ENCODE measurements around the gene KIAA1217.

KIAA1217 gene

DNA sequence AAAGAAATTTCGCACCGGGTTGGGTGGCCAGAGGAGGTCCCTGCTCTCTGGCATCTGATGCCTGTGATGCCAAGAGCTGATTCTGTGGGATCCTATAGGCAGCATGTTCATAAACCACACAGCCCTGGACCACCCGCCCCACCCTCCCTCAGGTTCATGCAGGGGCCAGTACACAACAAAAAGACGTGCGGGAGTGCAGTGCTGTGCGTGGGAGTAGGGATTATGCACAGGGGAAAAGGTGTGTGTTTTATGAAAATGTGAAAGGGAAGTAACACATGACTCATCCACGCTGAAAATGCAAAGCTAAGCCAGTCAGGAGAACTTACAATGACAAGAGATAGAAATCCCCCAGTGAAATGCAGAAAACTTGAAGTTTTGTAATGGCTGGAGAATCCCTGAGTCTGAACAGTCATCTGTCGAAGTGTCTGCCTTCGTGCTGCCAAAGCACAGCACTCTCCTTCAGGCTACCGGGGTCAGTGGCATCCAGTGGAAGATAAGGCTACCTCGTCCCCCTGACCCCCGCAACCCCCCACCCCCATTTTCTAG lies 1.1 kb downstream of the KIAA1217 start:
- DNase-seq = no peak

DNA sequence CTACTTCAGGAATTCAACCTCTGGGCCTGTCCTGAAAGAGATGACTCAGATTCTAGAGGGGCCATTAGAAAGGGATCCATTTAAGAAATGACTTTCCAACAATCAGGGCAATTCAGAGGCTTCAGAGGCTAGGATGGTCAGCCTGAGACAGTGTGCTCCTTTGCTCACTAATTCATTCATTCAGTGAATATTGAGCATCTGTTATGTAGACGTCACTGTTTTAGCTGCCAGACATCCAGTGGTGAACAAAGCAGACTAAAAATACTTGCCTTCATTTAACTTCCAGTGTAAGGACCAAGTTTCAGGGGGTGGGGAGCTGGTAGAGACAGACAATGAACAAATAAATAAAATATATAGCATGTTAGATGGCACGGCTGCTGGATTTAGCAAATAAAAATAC lies 1.6 kb downstream of the KIAA1217 start:
- DNase-seq = no peak

DNA sequence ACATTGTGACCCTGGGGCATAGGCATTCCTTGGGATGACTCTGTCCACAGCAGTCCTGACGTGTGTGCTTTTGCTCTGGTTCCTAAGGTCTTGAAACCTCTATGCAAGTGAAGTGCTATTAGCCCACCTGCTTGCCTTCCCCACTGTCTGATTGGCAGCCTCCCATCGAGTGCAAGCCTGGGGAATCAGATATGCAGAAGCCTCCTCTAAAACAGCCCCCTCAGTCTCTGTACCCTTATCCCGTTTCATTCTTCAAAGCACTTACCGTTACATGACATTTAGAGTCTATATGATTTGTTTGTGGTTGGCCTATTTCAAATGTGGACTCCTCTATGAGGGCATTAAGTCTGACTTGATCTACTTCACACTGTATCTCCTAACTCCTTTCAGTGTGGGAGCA lies 4.3 kb downstream of the KIAA1217 start:
- peak in 1 of 3 experiments; percentile 58 for DNase-seq

DNA sequence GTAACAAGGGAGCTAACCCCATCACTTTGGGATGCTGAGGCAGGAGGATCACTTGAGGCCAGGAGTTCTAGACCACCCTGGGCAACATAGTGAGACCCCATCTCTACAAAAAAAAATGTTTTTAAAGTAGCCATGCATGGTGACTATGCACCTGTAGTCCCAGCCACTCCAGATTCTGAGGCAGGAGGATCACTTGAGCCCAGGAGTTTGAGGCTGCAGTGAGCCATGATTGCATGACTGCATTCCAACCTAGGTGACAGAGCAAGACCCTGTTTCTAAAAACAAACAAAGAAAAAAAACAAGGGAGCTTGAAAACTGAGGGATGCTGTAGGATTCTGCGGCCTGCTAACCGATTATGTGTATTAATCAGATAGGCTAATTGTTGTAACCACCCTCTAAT lies 4.9 kb downstream of the KIAA1217 start:
- no peak for DNase-seq

DNA sequence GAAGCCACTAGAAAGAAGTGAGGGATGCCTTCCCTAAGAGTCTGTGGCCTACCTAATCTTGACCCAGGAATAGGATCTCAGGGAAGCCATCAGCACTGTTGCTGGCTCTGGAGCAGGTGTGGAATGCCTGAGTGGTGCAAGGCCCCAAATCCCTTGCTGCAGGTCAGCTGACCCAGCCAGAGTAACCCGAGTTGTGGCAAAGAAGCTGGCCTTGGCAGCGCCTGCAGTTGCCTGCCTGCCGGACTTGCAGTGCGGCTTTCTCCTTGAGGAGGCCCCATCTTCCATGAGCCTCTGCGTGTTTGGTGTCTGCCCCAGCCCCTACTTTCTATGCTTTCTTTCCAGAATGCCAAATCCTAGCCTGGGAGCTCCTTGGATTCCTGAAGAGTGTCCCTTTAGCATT lies 5.8 kb downstream of the KIAA1217 start:
- DNase-seq = no peak

DNA sequence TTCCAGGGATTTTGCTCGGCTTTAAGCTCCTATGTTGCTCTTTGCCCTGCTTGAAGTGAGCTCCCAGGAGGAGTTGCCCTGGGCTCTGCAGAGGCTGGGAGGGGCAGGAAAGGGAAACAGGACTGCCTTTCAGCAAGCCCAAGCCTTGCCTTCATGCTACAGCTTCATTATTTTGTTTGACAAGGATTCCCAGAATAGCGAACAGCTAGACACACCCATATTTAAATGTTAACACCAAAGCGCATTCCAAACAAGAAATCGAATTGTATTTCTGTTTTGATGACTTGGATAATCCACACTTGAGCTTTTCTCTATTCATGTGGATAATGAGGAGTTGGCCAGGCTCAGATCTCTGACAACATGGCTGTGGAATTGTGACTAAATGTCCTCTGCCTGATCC lies 6.3 kb downstream of the KIAA1217 start:
- peak in 1 of 3 experiments; percentile 54 for DNase-seq

DNA sequence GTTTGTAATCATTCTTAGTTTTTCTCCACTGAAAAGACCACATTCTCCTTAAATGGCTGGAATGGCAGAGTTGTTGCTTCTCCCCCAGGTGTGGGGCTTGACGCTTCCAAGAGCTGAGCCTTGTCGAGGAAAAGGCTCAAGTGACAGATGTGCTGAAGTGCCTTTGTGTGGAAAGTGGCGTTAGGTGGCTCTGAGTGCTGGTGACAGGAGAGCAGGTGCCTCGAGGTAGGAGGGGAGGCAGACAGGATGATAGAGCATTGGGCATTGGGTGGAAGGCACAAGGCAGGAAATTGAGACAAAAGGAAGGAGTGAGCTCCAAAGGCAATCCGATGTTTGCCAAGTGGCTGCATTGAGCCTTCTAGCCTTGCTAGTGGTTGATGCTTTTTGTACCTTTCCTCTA lies 6.7 kb downstream of the KIAA1217 start:
- peak in 1 of 3 experiments; percentile 87 for DNase-seq

DNA sequence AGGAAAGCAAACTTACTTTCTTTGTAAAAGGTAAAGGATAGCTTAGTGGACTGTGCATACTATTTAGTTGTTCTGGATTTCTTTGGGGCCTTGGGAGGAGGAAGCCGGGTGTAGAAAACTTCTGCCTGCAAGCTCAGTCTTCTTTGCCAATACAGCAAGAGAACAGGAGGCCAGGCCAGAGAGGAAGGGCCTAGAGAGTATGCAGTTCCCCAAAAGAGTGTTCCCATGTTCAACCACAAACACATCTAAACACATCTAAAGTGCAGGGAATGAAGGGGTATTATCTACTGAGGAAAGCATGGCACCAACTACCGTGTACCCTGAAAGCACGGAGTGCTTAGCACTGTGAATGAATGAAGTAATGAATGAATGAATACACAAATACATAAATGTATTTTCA lies 11.0 kb downstream of the KIAA1217 start:
- DNase-seq = no peak

DNA sequence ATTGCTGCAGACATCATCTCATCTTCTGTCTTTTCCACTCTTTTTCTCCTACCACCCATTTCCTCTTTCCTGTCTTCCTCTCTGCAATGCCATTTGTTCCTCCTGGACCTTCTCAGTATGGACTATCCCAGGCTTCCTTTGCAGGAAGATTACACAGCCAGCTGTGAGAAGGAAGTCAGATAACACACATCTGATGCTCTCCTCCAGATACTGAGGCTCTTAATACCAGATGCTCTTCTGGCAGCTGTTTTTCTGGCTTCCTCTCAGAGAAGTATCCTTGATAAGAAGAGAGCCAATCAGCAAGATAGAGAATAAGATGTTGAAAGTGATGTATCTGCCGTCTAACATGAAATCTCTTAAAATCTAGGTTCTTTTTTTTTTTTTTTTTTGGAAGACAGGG lies 14.4 kb downstream of the KIAA1217 start:
- no peak for DNase-seq

DNA sequence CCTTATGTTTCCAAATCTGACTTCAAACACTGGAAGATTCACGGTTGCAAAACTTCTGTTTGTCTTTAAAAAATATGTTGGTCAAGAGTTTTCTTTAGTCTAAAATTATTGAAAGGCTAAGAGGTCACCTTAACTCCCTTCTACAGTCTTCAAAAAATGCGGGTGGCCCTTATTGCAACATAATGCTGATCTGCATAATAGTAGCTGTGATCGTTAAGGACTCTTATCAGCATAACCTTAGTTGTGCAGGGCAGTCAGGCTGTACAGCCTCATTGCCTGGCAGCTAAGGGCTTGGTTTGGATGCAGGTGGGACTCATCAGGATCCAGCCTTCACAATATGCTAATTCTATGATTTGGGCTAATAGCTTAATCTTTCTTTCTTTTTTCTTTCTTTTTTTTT lies 15.0 kb downstream of the KIAA1217 start:
- no peak for DNase-seq

DNA sequence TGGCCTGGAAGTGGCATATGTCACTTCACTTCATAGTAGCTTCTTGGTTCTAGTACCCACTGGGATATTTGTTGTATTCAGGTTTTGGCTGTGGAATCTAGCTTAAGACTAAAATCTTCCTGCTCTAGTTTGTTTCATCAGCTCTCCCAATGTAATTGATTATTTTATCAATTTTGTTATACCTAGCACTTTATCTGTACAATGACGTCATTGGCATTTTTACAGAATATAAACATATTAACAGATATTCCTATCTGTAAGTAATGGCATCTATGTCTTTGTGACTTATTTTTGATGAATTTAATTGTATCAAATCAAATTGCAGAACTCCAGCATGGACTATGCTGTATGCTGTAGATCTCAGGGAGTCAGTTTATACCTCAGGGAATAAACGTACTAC lies 19.7 kb downstream of the KIAA1217 start:
- no peak for DNase-seq

DNA sequence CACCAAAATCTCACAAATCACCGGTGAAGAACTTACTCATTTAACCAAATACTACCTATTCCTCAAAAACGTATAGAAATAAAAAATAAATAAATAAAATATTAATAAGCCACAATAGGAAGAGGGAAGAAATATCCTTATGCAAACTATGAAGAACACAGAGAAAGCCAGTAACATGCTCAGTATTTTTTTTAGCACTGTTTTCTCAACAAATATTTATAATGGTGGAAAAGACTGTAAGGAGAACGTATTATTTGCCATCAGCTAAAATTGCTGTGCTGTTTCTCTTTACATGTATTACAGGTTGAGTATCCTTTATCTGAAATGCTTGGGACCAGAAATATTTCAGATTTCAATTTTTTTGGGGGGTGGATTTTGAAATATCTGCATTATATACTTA lies 21.0 kb downstream of the KIAA1217 start:
- DNase-seq = no peak

DNA sequence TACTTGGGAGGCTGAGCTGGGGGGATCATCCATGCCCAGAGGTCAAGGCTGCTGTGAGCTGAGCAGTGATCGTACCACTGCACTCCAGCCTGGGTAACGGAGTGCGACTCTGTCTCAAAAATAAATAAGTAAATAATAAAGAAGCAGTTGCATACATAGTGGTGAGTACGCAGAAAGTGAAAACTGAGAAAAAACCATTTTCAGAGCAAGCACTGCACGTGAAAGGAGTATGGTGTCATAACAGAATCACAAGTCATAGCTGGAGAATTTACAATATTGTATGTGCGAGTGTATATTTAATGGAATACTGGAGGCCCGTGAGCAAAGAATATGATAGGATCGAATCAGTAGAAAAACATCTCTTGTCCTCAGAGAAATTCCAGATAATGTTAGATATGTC lies 22.3 kb downstream of the KIAA1217 start:
- no peak for DNase-seq

DNA sequence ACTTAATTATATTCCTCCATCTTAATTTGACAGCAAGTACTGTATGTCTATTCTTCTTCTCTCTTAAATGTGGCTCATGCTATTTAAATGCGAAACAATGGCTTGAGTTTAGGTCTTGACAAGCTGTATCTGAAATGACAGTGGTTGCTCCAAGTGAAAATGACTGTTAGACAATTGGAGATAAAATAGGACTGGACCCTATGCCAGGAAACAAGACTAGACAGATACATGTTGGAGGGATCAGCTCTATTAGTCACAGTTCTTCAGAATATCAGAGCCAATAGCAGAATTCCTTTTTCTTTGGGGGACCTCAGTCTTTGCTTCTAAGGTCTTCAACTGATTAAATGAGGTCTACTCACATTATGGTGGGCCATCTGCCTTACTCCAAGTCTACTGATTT lies 25.8 kb downstream of the KIAA1217 start:
- DNase-seq = no peak

DNA sequence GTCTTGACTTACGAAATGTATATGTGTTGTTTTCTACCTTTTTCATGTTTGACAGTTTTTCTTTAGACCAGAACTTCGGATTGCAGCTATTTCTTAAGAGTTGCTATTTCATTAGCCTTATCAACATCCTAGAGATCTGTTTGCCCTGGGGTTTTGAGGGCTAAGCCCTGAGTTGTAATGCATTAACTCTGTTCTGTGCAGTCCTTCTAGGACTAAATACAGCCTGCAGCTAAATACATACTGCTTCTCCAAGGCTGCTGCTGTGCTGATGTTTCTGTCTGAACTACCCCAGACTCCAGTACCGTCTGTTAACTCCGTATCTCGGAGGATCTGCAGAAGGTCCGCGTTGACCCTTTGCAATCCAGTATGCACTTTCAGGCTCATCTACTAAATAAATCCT lies 26.5 kb downstream of the KIAA1217 start:
- DNase-seq = no peak

DNA sequence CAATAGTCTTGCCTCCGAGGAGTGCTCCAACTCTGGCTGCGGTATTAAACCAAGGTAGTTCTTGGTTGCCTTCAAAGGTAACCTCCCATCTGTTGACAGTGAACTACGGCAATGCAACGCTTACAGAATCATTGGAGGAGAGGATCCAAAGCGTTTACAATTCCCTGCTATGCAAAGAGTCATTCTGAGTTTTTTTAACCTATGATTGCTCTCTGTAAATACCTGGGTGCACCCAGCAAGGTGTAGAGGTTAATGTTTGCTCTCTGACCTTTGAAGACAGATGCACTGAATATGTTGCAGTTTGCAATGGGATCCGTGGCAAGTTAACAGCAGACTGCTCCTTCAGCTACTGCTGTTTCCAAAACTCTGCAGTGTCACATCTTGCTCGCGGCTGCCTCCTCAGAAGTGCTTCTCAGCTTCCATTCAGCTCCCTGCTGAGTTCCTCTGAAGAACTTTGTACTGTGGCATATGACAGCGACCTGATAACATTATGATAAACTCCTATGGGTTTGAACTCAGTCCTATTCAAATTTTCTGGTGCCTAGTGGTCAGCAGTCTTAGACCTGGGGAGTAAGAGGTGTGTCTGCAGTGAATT lies 29.0 kb downstream of the KIAA1217 start:
- DNase-seq = no peak

DNA sequence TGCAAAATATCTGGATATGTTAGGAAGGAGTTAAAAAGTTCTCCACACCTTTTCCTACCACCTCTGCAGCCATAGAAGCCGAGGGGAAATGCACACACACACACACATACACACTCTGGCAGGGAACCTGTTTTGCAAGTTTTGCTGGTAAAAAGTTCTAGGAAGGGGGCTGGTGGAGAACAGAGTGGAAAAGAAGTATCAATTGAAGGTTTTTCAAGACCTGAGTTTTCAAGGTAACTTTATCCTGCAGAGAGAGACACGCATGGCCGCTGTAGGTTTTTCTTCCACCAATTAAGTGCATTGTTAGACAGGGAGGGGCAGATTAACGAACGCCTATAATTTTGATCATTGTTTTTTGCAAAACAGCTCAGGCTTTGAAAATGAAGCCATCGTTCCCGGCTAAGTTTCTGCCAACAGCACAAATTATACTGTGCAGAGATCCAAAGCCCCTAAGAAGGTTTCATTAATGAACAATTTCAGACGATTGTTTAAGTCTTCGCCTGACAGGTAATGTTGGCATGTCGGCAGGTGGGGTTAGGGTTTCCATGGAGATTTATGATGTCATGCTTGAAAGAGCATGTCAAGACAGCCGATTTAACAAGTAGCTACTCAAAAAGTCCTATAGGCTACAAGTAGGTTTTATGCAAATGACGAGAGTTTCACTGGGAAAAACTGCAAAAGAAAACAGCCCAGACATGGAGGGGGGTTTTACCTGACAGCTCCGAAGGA lies 29.7 kb downstream of the KIAA1217 start:
- peak in 1 of 3 experiments; percentile 47 for DNase-seq

DNA sequence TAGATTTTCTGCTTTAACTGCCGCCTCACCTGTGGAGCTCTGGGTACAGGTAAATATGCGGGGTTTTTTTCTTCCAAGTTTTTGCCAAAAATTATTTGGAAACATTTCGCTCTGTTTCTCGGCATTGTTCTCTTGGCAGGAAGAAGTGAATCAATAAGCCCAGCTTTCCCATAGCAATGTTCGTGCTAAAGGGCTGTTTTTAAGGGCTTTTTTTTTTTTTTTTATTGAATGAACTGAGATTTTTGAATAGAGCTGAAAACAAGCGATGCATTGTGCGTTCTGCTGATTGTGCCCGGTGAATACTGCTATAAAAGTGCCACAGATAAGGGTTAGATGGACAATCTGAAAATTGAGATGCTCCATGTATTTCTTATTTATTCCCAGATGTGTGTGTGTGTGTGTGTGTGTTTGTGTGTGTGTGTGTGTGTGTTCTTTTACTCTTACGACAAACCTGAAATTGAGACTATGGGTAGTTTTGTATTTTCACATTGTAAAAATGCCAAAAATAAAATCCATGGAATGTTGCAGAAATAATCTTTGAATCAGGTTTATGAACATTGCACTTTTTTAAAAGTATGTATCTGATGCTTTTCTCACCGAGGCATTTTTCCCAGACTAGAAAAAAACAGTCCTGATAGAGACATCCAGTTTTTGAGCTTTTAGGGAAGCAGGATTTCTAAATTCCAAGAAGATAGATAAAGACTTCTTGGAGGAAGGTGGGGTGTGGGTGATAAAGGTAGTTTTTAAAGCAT lies 30.5 kb downstream of the KIAA1217 start:
- DNase-seq = no peak

DNA sequence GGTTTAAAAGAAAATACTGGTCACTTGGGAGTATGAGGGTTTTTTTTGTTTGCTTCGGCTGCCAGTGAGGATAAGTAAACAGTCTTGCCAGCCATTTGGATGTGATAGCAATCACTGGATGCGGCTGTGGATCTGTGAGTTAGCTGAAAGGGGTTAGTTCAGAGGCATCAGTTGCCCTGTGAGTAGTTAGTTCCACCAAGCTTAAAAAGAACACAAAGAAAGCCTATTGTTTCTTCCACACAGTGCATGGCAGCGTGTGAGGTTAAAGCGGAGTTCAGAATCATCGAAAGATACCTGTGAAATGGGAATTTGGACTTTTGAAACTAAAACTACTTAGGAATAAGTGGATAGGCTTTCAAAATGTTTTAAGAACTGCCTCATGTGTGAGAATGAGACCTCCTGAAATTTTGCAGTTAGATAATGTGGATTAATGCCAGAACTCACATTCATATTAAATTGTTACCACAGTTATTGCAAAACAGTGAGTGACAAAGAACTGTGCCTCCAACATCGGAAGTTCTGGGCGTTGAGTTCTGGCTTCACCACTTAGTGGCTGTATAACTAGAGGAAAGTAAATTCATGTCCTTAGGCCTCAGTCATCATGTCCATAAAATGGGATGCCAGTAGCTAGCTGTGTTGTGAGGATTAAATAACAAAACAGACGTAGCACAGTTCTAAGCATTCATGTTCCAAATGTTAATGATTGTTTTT lies 31.3 kb downstream of the KIAA1217 start:
- peak in 1 of 3 experiments; percentile 29 for DNase-seq

DNA sequence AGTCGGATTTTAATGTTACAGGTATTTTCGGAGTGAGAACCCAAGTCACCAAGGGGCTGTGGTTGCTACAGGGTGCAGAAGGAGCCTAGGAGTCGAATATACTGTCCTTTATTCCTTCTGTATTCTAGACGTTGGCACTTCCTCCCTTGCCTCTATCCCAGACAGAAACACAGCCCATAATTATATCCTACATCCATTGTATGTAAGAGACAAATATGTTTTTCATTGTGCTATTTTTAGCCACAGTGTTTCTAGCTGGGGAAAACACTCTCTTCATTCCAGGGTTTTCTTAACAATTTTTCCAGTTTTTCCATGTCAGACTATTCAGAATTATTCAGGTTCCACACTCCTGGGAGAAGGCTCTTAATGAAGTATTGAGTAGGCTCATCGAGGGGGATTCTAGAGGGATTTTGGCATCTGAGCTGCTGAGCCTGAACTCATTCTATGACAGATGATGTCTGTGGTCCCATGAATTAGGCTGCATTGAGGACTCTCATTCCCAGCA lies 32.6 kb downstream of the KIAA1217 start:
- no peak for DNase-seq

DNA sequence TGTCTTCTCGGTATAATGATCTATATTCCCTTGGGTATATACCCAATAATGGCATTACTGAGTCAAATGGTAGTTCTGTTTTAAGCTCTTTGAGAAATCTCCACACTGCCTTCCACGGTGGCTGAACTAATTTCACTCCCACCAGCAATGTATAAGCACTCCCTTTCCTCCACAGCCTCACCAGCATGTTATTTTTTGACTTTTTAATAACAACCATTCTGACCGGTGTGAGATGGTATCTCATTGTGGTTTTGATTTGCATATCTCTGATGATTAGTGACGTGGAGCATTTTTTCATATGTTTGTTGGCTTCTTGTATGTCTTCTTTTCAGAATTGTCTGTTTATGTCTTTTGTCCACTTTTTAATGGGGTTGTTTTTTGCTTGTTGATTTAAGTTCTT lies 33.6 kb downstream of the KIAA1217 start:
- no peak for DNase-seq

DNA sequence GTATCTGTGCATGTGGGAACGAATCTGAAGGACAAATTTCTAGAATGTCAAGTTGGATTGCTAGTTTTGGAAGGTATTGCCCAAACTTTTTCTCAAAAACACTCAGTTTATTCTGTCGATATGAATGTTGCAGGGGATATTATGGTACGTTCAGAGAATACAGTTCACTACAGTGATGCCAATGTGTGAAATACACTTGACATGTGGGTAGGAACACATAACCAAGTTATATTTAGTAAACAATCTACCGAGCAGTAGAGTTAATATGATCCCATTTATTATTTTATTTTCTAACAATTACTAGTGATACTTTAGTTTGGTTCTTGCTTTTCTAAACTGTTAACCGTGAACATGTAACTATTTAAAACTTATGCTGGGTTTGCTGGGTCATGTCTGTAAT lies 37.4 kb downstream of the KIAA1217 start:
- DNase-seq = no peak

DNA sequence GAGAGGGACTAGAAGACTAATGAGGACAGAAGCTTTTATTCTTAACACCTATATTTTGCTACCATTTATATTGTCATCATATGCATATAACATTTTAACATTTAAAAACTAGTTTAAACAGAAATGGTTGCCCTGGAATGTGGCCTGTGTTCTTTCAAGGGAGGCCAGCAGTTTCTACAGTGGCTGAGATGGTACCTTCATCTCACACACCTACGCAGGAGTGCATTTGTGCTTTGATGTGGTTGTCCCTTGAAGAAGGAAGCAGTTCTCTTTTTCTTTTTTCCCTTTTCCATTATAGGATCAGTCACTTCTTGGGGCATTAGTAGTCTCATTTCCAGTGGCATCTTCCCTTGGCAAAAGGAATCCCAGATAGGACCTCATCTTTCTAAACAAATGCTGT lies 38.9 kb downstream of the KIAA1217 start:
- DNase-seq = no peak
